H7 (cell line): ENCODE results near the gene NXPE3. TPM values are rescaled to one million over a fixed set of nuclear protein-coding genes. Genes with fewer than 3 reads are reported as not detected.
A peak's percentile ranks its signal among the peaks of the same experiment; 100 is the strongest.

Source experiments
- DNase-seq: peaks from one replicate; pipeline ENCODE4 v3.0.0; 2012
- H3K27me3 ChIP-seq: 2 replicates; pipeline ENCODE4 v1.6.0; 2011; ENCODE audit warnings: mild to moderate bottlenecking, low read length; ENCODE audit not compliant: control insufficient read depth, insufficient read depth
- H3K36me3 ChIP-seq: replicated peaks from 2 replicates; pipeline ENCODE4 v1.5.1; 2011; ENCODE audit warnings: low read length; ENCODE audit not compliant: control insufficient read depth, insufficient read depth
- H3K4me3 ChIP-seq: 2 replicates; pipeline ENCODE4 v1.5.1; 2011; ENCODE audit warnings: low read depth, mild to moderate bottlenecking, control low read depth, low read length, moderate library complexity; ENCODE audit not compliant: insufficient read depth
- total RNA-seq: library from RNA; depleted of rRNA; stranded (reverse); fragments of >200 nt; shearing (Covaris generic); gene quantifications from 2 replicates; pipeline ENCODE4 v1.2.3, GENCODE V29; 2014

The NXPE3 gene
- total RNA-seq, 1 experiment from 2014 or later: 5.7 TPM

GRCh38 chr3:101812895-101813294 is 33.9 kb downstream of the NXPE3 start:
- no peak for DNase-seq
- Histone ChIP-seq H3K36me3 (no peaks in the 10 kb centered on the region), H3K27me3 (no peaks in the 10 kb centered on the region), H3K4me3 (no peak overlapping the region)

- H3K4me3 ChIP-seq: no peak overlapping the region
- no peak for DNase-seq
- H3K27me3 ChIP-seq: no peaks in the 10 kb centered on the region
- H3K36me3 ChIP-seq: no peaks in the 10 kb centered on the region
Measured at GRCh38 chr3:101813817-101814440, 34.9 kb downstream of the NXPE3 start.

- Histone ChIP-seq H3K27me3 (no peaks in the 10 kb centered on the region), H3K4me3 (no peak overlapping the region), H3K36me3 (no peaks in the 10 kb centered on the region)
- no peak for DNase-seq
Measured at GRCh38 chr3:101814835-101815234, 35.8 kb downstream of the NXPE3 start.

GRCh38 chr3:101816215-101817149 is 37.5 kb downstream of the NXPE3 start:
- H3K4me3 ChIP-seq: no peak overlapping the region
- H3K36me3 ChIP-seq: no peaks in the 10 kb centered on the region
- DNase-seq: no peak
- H3K27me3 ChIP-seq: no peaks in the 10 kb centered on the region

- H3K36me3 ChIP-seq: no peaks in the 10 kb centered on the region; the same call in 1 of the 2 replicates
- H3K27me3 ChIP-seq: no peaks in the 10 kb centered on the region
- no peak overlapping the region for H3K4me3 ChIP-seq
- no peak for DNase-seq
Measured at GRCh38 chr3:101817992-101818391, 39.0 kb downstream of the NXPE3 start.

- Histone ChIP-seq H3K36me3 (no peaks in the 10 kb centered on the region; the same call in 1 of the 2 replicates), H3K4me3 (no peak overlapping the region), H3K27me3 (no peaks in the 10 kb centered on the region)
- no peak for DNase-seq
Measured at GRCh38 chr3:101819649-101820206, 40.7 kb downstream of the NXPE3 start.

- H3K4me3 ChIP-seq: no peak overlapping the region
- DNase-seq: no peak
- no peaks in the 10 kb centered on the region; the same call in 1 of the 2 replicates for H3K36me3 ChIP-seq
- no peaks in the 10 kb centered on the region for H3K27me3 ChIP-seq
Measured at GRCh38 chr3:101821503-101821902, 42.5 kb downstream of the NXPE3 start.

GRCh38 chr3:101823525-101823924 is 44.5 kb downstream of the NXPE3 start:
- no peaks in the 10 kb centered on the region for H3K27me3 ChIP-seq

GRCh38 chr3:101824702-101825101 is 45.7 kb downstream of the NXPE3 start:
- no peaks in the 10 kb centered on the region for H3K27me3 ChIP-seq
- no peaks in the 10 kb centered on the region; the same call in 1 of the 2 replicates for H3K36me3 ChIP-seq
- no peak for DNase-seq
- H3K4me3 ChIP-seq: no peak overlapping the region

More at GRCh38 chr3:101823525-101823924, 44.5 kb downstream of the NXPE3 start:
- no peak for DNase-seq
- no peak overlapping the region for H3K4me3 ChIP-seq
- H3K36me3 ChIP-seq: no peaks in the 10 kb centered on the region; the same call in 1 of the 2 replicates

GRCh38 chr3:101825904-101826445 is 47.0 kb downstream of the NXPE3 start:
- Histone ChIP-seq H3K27me3 (no peaks in the 10 kb centered on the region), H3K36me3 (no peaks in the 10 kb centered on the region; the same call in 1 of the 2 replicates), H3K4me3 (no peak overlapping the region)
- no peak for DNase-seq

GRCh38 chr3:101827211-101828174 is 48.5 kb downstream of the NXPE3 start:
- peak; percentile 68 for DNase-seq
- H3K4me3 ChIP-seq: peak overlapping the region; percentile 61
- no peaks in the 10 kb centered on the region for H3K36me3 ChIP-seq
- H3K27me3 ChIP-seq: no peaks in the 10 kb centered on the region

- H3K36me3 ChIP-seq: no peaks in the 10 kb centered on the region
- H3K27me3 ChIP-seq: no peaks in the 10 kb centered on the region
Measured at GRCh38 chr3:101828276-101828675, 49.3 kb downstream of the NXPE3 start.

GRCh38 chr3:101828691-101829436 is 49.9 kb downstream of the NXPE3 start:
- Histone ChIP-seq H3K4me3 (no peak overlapping the region), H3K36me3 (no peaks in the 10 kb centered on the region), H3K27me3 (no peaks in the 10 kb centered on the region)
- DNase-seq: no peak

More at GRCh38 chr3:101828276-101828675, 49.3 kb downstream of the NXPE3 start:
- no peak overlapping the region for H3K4me3 ChIP-seq
- DNase-seq: no peak
